ENCODE measurements around the gene PRRC2C. TPM values are rescaled to one million over a fixed set of nuclear protein-coding genes. Genes with fewer than 3 reads are reported as not detected.

The PRRC2C gene
- total RNA-seq, 1 donor = 51.8 TPM

DNA sequence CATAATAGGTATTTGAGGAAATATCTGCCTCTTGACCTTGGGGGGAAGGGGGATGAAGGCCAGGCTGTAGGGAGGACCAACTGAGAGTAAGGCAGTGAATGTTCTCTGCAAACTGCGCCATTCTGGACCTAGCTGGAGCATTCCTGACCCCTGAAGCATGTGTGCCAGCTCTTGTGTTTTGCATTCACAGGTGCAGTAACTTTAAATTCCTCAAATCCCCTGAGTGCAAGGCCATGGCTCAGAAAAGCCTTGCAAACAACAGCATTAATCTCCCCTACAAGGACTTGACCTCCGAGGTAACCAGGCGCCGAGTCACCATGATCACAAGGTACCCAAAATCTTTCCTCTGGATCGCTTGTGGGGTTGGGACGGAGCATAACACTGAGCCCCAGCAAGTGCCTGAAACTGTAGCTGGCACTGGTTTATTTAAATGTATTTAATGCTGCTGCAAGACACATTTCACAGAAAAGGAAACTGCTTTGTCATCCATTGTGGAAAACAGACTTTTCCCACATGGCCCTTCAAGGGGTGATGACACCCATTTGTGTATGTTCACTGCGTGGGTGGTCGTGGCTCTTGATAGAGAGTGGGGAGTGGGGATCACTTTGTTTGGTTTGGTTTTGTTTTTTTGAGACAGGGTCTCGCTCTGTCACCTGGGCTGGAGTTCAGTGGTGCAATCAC lies 138.5 kb downstream of the PRRC2C start:
- no peak overlapping the region for H3K4me3 ChIP-seq (ENCODE audit: low read depth, low read length)
- DNase-seq (ENCODE audit: low read depth) = no peak
- TF ChIP-seq, protein P1, sequence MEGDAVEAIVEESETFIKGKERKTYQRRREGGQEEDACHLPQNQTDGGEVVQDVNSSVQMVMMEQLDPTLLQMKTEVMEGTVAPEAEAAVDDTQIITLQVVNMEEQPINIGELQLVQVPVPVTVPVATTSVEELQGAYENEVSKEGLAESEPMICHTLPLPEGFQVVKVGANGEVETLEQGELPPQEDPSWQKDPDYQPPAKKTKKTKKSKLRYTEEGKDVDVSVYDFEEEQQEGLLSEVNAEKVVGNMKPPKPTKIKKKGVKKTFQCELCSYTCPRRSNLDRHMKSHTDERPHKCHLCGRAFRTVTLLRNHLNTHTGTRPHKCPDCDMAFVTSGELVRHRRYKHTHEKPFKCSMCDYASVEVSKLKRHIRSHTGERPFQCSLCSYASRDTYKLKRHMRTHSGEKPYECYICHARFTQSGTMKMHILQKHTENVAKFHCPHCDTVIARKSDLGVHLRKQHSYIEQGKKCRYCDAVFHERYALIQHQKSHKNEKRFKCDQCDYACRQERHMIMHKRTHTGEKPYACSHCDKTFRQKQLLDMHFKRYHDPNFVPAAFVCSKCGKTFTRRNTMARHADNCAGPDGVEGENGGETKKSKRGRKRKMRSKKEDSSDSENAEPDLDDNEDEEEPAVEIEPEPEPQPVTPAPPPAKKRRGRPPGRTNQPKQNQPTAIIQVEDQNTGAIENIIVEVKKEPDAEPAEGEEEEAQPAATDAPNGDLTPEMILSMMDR (IDR thresholded peaks at IDR 0.05; ENCODE audit: insufficient read depth, low read depth, low read length) = no peak

DNA sequence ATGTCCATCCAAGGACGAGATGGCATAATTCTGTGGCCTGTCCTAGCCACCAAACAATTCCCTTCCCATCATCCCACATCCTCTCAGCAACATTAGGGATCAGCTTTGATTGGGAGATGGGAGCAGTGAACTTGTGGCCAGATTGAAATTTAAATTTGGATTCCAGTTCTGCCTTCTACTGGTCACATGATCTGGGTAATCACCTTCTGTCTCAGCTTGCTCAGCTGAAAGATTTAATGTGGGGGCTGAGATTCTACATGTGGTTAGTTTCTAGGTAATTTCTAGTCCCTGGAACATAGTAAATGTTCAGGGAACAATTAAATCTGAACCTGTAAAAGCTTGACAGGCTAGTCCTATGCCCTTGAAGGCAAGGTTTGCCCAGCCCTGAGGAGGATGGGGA lies 139.9 kb downstream of the PRRC2C start:
- no peak for DNase-seq (ENCODE audit: low read depth)
- no peak overlapping the region for H3K4me3 ChIP-seq (ENCODE audit: low read depth, low read length)
- TF ChIP-seq, protein P1 (IDR thresholded peaks at IDR 0.05; ENCODE audit: insufficient read depth, low read depth, low read length) = no peak

- TF ChIP-seq, protein P1 (IDR thresholded peaks at IDR 0.05; ENCODE audit: insufficient read depth, low read depth, low read length) = no peak
- no peak for DNase-seq (ENCODE audit: low read depth)
- H3K4me3 ChIP-seq (ENCODE audit: low read depth, low read length) = no peak overlapping the region
Measured at GRCh38 chr1:171627020-171627419, 141.7 kb downstream of the PRRC2C start.

DNA sequence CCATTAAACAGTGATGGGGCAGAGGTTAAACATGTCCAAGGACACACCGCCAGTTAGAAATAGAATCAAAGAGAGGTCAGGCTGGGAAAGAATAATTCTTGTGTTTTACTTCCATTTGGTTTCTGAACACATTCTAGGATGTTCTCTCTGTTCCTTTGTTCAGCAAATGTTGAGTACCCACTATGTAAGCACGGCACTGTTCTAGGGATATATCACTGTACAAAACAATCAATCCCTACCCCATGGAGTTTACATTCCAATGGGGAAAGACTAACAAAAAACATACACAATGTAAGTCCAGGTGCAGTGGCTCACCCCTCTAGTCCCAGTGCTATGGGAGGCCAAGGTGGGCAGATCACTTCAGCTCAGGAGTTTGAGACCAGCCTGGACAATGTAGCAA lies 142.9 kb downstream of the PRRC2C start:
- no peak for DNase-seq (ENCODE audit: low read depth)
- TF ChIP-seq, protein P1 (IDR thresholded peaks at IDR 0.05; ENCODE audit: insufficient read depth, low read depth, low read length) = no peak
- no peak overlapping the region for H3K4me3 ChIP-seq (ENCODE audit: low read depth, low read length)

GRCh38 chr1:171635661-171636060 lies 150.3 kb downstream of the PRRC2C start:
- TF ChIP-seq, protein P1 (IDR thresholded peaks at IDR 0.05; ENCODE audit: insufficient read depth, low read depth, low read length) = no peak
- H3K4me3 ChIP-seq (ENCODE audit: low read depth, low read length) = no peak overlapping the region
- no peak for DNase-seq (ENCODE audit: low read depth)

DNA sequence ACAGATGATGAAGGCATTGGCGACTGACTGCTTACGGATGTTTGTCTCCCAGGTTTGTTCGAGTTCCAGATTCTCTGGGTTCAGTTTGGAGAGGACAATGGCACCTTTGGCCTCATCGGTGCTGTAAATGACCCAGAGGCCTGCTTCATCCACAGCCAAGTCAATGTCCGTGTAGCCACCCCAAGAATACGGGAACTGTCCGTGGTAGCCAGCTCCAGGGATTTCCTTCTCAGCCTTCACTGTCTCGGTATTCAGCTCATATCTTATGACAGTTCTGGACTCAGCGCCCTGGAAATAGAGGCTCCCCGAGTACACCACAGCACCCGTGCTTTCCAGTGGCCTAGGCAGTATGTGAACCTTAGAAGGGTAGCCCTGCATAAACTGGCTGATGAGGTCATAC lies 150.8 kb downstream of the PRRC2C start:
- TF ChIP-seq, protein P1 (IDR thresholded peaks at IDR 0.05; ENCODE audit: insufficient read depth, low read depth, low read length) = no peak
- H3K4me3 ChIP-seq (ENCODE audit: low read depth, low read length) = no peak overlapping the region
- no peak for DNase-seq (ENCODE audit: low read depth)
